Thyroid gland (tissue), 4 donors: Measurements from ENCODE around the gene EMC7. TPM values are rescaled to one million over a fixed set of nuclear protein-coding genes. Genes with fewer than 3 reads are reported as not detected.
"Not testable (repeated sequence)": the region's sequence is repeated elsewhere in the genome, so short reads cannot be mapped to it uniquely, and the experiment has no call there.

ENCODE experiments used
- DNase-seq, 2 donors: peaks; one replicate each; pipeline ENCODE4 v3.0.0-alpha.2; 2019
- H3K27ac ChIP-seq, 3 donors: fragments of 200-600 bp; sonication (generic); 1 replicate in 2 of 3; 2 replicates in 1 of 3; pipeline ENCODE4 v1.5.1; 2016 to 2019; ENCODE audit warnings: mild to moderate bottlenecking in 1 of 3, moderate library complexity in 1 of 3
- H3K27me3 ChIP-seq: fragments of 200-600 bp; sonication (generic); one replicate; pipeline ENCODE4 v1.5.1; 2019
- H3K36me3 ChIP-seq, 2 donors: fragments of 200-600 bp; sonication (generic); one replicate each; pipeline ENCODE4 v1.5.1; 2016 to 2019
- H3K4me1 ChIP-seq, 2 donors: fragments of 200-600 bp; sonication (generic); one replicate each; pipeline ENCODE4 v1.5.1; 2017 to 2019
- H3K4me3 ChIP-seq, 3 donors: fragments of 200-600 bp; sonication (generic); replicated peaks in 1 of 3; 1 replicate in 2 of 3; 2 replicates in 1 of 3; pipeline ENCODE4 v1.5.1; 2016; ENCODE audit warnings: mild to moderate bottlenecking in 1 of 3
- H3K9me3 ChIP-seq: fragments of 200-600 bp; sonication (generic); one replicate; pipeline ENCODE4 v1.5.1; 2017
- POLR2A ChIP-seq, 2 donors: fragments of 450-650 bp; IDR thresholded peaks; one replicate each; pipeline ENCODE4 v1.6.1; 2017; ENCODE audit warnings: antibody characterized with exemption in 2 of 2, mild to moderate bottlenecking in 2 of 2, moderate library complexity in 1 of 2
- WGBS, 2 donors: methylation state at CpG; one replicate each; pipeline ENCODE4 v1.1.5; 2017; 5-methylcytosine and 5-hydroxymethylcytosine counted together
- intact Hi-C: fragments of 100-400 bp; cut with DNase I; formaldehyde crosslinking; loops from one replicate; pipeline ENCODE4 v1.15.1; 2023
- total RNA-seq, 4 donors: library from RNA; depleted of rRNA; stranded (reverse); fragments of >200 nt; gene quantifications; one replicate each; pipeline ENCODE4 v1.2.3, GENCODE V29; 2016
- TF ChIP-seq, protein P1 (sequence below), 6 experiments: fragments of 200-600 bp in 3 of 6; fragments of 450-650 bp in 3 of 6; sonication (generic) in 3 of 6; IDR thresholded peaks; one replicate each; pipeline ENCODE4 v1.5.1; 2016 to 2019; ENCODE audit warnings: antibody characterized with exemption in 6 of 6, mild to moderate bottlenecking in 2 of 6, inconsistent platforms in 1 of 6, moderate library complexity in 1 of 6

EMC7 gene
- total RNA-seq, 4 donors from 2014 or later, result 40.9 to 54.3 (median 50.5) TPM

DNA sequence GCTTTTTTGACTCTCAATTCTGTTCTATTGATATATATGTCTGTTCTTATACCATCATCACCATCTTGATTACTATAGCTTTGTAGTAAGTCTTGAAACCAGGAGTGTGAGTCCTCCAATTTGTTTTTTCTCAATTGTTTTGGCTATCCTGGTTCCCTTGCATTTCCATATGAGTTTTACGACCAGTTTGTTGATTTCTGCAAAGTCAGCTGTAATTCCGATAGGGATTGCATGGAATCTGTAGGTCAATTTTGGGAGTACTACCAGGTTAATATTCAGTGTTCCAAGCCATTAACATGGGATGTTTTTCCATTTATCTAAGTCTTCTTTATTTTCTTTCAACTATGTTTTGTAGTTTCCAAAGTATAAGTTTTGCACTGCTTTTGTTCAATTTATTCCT, 27.2 kb upstream of the EMC7 start:
- H3K4me3 ChIP-seq, result no peak overlapping the region
- H3K36me3 ChIP-seq, result no peaks in the 10 kb centered on the region
- H3K9me3 ChIP-seq, result no peaks in the 10 kb centered on the region
- TF ChIP-seq, protein P1, sequence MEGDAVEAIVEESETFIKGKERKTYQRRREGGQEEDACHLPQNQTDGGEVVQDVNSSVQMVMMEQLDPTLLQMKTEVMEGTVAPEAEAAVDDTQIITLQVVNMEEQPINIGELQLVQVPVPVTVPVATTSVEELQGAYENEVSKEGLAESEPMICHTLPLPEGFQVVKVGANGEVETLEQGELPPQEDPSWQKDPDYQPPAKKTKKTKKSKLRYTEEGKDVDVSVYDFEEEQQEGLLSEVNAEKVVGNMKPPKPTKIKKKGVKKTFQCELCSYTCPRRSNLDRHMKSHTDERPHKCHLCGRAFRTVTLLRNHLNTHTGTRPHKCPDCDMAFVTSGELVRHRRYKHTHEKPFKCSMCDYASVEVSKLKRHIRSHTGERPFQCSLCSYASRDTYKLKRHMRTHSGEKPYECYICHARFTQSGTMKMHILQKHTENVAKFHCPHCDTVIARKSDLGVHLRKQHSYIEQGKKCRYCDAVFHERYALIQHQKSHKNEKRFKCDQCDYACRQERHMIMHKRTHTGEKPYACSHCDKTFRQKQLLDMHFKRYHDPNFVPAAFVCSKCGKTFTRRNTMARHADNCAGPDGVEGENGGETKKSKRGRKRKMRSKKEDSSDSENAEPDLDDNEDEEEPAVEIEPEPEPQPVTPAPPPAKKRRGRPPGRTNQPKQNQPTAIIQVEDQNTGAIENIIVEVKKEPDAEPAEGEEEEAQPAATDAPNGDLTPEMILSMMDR (IDR thresholded peaks at IDR 0.05), result no peak
- TF ChIP-seq POLR2A (IDR thresholded peaks at IDR 0.05), result no peak
- no peaks in the 10 kb centered on the region for H3K4me1 ChIP-seq
- WGBS, 2 donors, result 47 to 49% methylated on average over 2 of the region's 2 CpGs
- intact Hi-C loops, result no loop called here
- no peaks in the 10 kb centered on the region for H3K27me3 ChIP-seq
- H3K27ac ChIP-seq, result no peak overlapping the region
- no peak for DNase-seq

DNA sequence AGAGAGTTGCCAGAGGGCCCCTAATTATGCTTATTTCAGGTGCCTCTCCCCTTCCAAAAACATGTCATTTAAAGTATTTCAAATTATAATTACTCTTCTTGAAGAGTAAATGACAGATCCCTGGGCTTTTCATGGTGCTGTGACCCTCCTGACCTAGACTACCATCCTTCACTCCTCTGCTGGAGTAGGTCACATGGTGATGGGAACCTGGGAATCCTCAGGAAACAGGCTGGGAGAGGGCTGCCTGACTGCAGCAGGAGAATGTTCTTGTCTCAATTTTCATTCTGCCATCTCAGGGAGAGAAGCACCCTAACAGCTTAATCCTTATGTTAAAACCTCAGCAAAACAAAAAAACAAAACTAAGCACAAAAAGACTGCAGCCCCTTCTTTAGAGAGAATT, 24.9 kb upstream of the EMC7 start:
- no peak overlapping the region for H3K27ac ChIP-seq
- H3K9me3 ChIP-seq, result no peaks in the 10 kb centered on the region
- intact Hi-C loops, result no loop called here
- no peak overlapping the region for H3K4me3 ChIP-seq
- no peaks in the 10 kb centered on the region for H3K4me1 ChIP-seq
- no peak for DNase-seq
- H3K27me3 ChIP-seq, result no peaks in the 10 kb centered on the region
- no peak for TF ChIP-seq POLR2A (IDR thresholded peaks at IDR 0.05)
- TF ChIP-seq, protein P1 (IDR thresholded peaks at IDR 0.05), result no peak
- H3K36me3 ChIP-seq, result no peaks in the 10 kb centered on the region

DNA sequence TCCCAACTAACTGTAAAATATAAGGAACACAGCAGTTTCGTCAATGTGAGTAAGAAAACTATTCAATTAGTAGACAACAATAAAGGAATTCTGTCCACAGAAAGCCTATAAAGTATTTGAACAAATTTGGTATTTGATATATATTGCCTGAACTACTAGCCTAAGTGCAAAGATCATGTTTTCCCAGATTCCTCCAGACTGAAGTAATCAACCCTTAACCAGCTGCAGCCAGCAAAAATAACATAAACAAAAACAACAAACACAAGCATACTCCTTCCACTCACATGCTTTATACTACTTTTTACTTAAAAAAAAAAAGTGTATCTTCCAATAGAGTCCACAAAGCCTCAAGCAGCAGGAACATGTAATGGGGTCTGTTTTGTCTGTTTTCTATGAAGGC, 24.3 kb upstream of the EMC7 start:
- H3K4me1 ChIP-seq, result no peaks in the 10 kb centered on the region
- H3K27ac ChIP-seq, result no peak overlapping the region
- intact Hi-C loops, result no loop called here
- no peak for DNase-seq
- H3K36me3 ChIP-seq, result no peaks in the 10 kb centered on the region
- WGBS, 2 donors, result 69 to 78% methylated on average over 1 of the region's 1 CpG
- no peaks in the 10 kb centered on the region for H3K27me3 ChIP-seq
- H3K4me3 ChIP-seq, result no peak overlapping the region
- TF ChIP-seq, protein P1 (IDR thresholded peaks at IDR 0.05), result no peak
- no peak for TF ChIP-seq POLR2A (IDR thresholded peaks at IDR 0.05)
- H3K9me3 ChIP-seq, result no peaks in the 10 kb centered on the region

DNA sequence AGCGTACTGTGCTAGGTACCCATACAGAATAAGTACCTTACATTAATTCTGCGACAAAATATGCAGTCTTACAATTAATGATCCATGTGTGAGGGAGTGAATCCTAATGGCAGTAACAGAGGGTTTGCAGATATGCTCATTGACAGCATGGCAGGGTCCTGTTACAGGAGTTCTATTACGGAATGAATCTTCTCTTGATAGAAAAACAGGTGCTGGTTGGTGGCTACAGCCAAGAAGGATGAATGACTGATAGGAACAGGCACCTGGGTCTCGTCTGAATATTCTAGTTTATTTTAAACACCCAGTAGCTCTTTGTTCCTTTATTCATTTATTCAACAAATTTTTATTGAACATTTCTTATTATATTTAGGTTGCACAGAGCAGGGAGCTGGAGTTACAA, 23.0 kb upstream of the EMC7 start:
- 73 to 87% methylated on average over 4 of the region's 4 CpGs for WGBS, 2 donors
- no peak overlapping the region for H3K27ac ChIP-seq
- intact Hi-C loops, result no loop called here
- H3K4me3 ChIP-seq, result no peak overlapping the region
- no peak for DNase-seq
- no peaks in the 10 kb centered on the region for H3K27me3 ChIP-seq
- H3K4me1 ChIP-seq, result no peaks in the 10 kb centered on the region
- TF ChIP-seq POLR2A (IDR thresholded peaks at IDR 0.05), result no peak
- H3K9me3 ChIP-seq, result no peaks in the 10 kb centered on the region
- H3K36me3 ChIP-seq, result no peaks in the 10 kb centered on the region

DNA sequence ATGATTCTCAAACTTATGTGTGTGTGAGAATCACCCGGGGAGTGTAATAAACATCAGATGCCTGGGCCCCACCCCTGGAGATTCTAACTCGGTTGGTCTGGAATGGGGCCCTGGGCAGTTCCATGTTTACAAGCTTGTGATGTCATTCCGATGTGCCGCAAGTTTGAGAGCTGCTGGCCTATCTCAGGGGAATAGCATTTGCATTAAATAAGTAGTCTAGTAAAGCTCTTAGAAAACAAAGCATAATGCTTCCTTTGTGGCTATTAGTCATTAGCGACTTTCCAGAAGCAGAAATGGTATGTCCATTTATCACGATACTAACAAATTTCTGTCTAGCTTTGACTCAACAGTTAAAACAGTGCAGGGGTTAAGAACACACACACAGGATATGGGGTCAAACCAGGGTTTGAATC, 21.1 kb upstream of the EMC7 start:
- Histone ChIP-seq H3K4me3 (no peak overlapping the region), H3K36me3 (no peaks in the 10 kb centered on the region), H3K27ac (no peak overlapping the region), H3K4me1 (no peaks in the 10 kb centered on the region), H3K9me3 (no peaks in the 10 kb centered on the region), H3K27me3 (no peaks in the 10 kb centered on the region)
- 66 to 76% methylated on average over 6 of the region's 6 CpGs for WGBS, 2 donors
- no peak for DNase-seq
- TF ChIP-seq, protein P1 (IDR thresholded peaks at IDR 0.05), result no peak
- no peak for TF ChIP-seq POLR2A (IDR thresholded peaks at IDR 0.05)
- intact Hi-C loops, result no loop called here

DNA sequence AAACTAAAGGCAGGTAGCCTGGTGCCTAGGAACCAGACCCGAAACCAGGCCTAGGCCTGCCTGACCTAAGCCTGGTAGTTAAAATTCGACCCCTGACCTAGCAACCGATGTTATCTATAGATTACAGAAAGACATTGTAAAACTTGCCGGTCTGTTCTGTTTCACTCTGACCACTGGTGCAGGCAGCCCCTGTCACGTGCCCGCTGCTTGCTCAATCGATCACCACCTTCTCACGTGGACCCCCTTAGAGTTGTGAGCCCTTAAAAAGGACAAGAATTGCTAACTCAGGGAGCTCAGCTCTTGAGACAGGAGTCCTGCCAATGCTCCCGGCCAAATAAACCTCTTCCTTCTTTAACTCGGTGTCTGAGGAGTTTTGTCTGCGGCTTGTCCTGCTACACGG, 20.1 kb upstream of the EMC7 start:
- H3K27ac ChIP-seq, H3K4me3 ChIP-seq, intact Hi-C loops, H3K9me3 ChIP-seq, H3K27me3 ChIP-seq, DNase-seq, H3K4me1 ChIP-seq, H3K36me3 ChIP-seq: not testable (repeated sequence)
- WGBS, 2 donors, result 71 to 75% methylated on average over 12 of the region's 12 CpGs

DNA sequence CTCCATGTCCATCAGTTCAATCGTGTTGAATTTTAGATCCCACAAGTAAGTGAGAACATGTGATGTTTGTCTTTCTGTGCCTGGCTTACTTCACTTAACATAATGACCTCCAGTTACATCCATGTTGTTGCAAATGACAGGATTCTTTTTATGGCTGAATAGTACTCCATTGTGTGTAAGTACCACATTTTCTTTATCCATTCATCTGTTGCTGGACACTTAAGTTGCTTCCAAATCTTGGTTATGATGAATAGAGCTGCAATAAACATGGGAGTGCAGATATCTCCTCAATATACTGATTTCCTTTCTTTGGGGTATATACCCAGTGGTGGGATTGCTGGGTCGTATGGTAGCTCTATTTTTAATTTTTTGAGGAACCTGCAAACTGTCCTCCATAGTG, 18.8 kb upstream of the EMC7 start:
- 68 to 71% methylated on average over 2 of the region's 2 CpGs for WGBS, 2 donors
- H3K4me3 ChIP-seq, DNase-seq, H3K36me3 ChIP-seq, H3K9me3 ChIP-seq, H3K27me3 ChIP-seq, intact Hi-C loops, H3K27ac ChIP-seq, H3K4me1 ChIP-seq: not testable (repeated sequence)
